ENCODE data around the gene TANC2. TPM values are rescaled to one million over a fixed set of nuclear protein-coding genes. Genes with fewer than 3 reads are reported as not detected.

TANC2 gene
- total RNA-seq, 1 experiment from 2014 or later: 53.2 TPM

GRCh38 chr17:62916684-62917571, 49.1 kb upstream of the TANC2 start:
- no peak overlapping the region for H2AFZ ChIP-seq (ENCODE audit: low read depth, low read length, poor library complexity, severe bottlenecking)
- CTCF ChIA-PET: no interaction called here

GRCh38 chr17:62919388-62919787, 46.6 kb upstream of the TANC2 start:
- TF ChIP-seq RAD21 (IDR thresholded peaks at IDR 0.05; ENCODE audit: low read depth): no peak
- no peak for TF ChIP-seq ZNF274 (IDR thresholded peaks at IDR 0.05; ENCODE audit: low read depth, low read length)
- TF ChIP-seq EZH2 (IDR thresholded peaks at IDR 0.05): no peak
- no peak for TF ChIP-seq EZH2phosphoT487 (IDR thresholded peaks at IDR 0.05; ENCODE audit: borderline replicate concordance)
- TF ChIP-seq POLR2A (IDR thresholded peaks at IDR 0.05; ENCODE audit: borderline replicate concordance, extremely low read depth, insufficient read depth, insufficient read length): no peak
- no peak for TF ChIP-seq CBX3 (IDR thresholded peaks at IDR 0.05; ENCODE audit: low read depth)
- no peak for TF ChIP-seq ELF1 (IDR thresholded peaks at IDR 0.05; ENCODE audit: borderline replicate concordance, low read depth)
- intact Hi-C loops (cut with micrococcal nuclease): no loop called here
- DNase-seq (ENCODE audit: low read depth, low spot score) (no peak), ATAC-seq (no peak)
- BruUV-seq (replicated peaks): no TSS peak
- Histone ChIP-seq H3K9ac (ENCODE audit: low read length) (no peak overlapping the region), H3K4me2 (ENCODE audit: low read length) (no peak overlapping the region), H3K9me2 (ENCODE audit: insufficient read depth) (no peaks in the 10 kb centered on the region), H3K9me3 (ENCODE audit: control insufficient read depth in 1 of 2, insufficient read depth in 1 of 2, low read depth in 1 of 2, low read length in 2 of 2) (no peaks in the 10 kb centered on the region), H2AFZ (ENCODE audit: low read depth, low read length, poor library complexity, severe bottlenecking) (no peak overlapping the region), H3K79me2 (ENCODE audit: insufficient read depth, low read length) (no peaks in the 10 kb centered on the region), H4K20me1 (ENCODE audit: insufficient read depth) (no peaks in the 10 kb centered on the region), H3K27ac (ENCODE audit: low read depth, low read length) (no peak overlapping the region), H3K27me3 (ENCODE audit: insufficient read depth, low read length) (no peaks in the 10 kb centered on the region), H3K36me3 (ENCODE audit: control insufficient read depth in 1 of 2, insufficient read depth in 2 of 2, low read length in 2 of 2) (no peaks in the 10 kb centered on the region), H3K4me1 (ENCODE audit: control insufficient read depth in 1 of 2, insufficient read depth in 2 of 2, low read length in 2 of 2) (no peaks in the 10 kb centered on the region), H3K4me3 (replicated peaks in 1 of 2; ENCODE audit: low read depth in 1 of 2, low read length in 2 of 2) (no peak overlapping the region)
- POLR2A ChIA-PET: no interaction called here
- RAD21 ChIA-PET (ENCODE audit: low non-redundant PET in 1 of 2, low total read pairs in 2 of 2, uncharacterized antibody in 2 of 2, unreplicated experiment in 2 of 2): no interaction called here
- CTCF ChIA-PET: interaction anchor here (1.1 kb wide), 1 partner anchor 367 kb away, joined by 4 read pairs; no protein-coding TSS in a partner anchor

More at GRCh38 chr17:62916684-62917571, 49.1 kb upstream of the TANC2 start:
- intact Hi-C loops (cut with micrococcal nuclease): no loop called here
- Histone ChIP-seq H3K9me2 (ENCODE audit: insufficient read depth) (no peaks in the 10 kb centered on the region), H3K36me3 (ENCODE audit: control insufficient read depth in 1 of 2, insufficient read depth in 2 of 2, low read length in 2 of 2) (no peaks in the 10 kb centered on the region), H3K4me1 (ENCODE audit: control insufficient read depth in 1 of 2, insufficient read depth in 2 of 2, low read length in 2 of 2) (no peaks in the 10 kb centered on the region), H3K9me3 (ENCODE audit: control insufficient read depth in 1 of 2, insufficient read depth in 1 of 2, low read depth in 1 of 2, low read length in 2 of 2) (no peaks in the 10 kb centered on the region), H3K9ac (ENCODE audit: low read length) (no peak overlapping the region), H4K20me1 (ENCODE audit: insufficient read depth) (no peaks in the 10 kb centered on the region), H3K27ac (ENCODE audit: low read depth, low read length) (no peak overlapping the region), H3K27me3 (ENCODE audit: insufficient read depth, low read length) (no peaks in the 10 kb centered on the region), H3K4me3 (replicated peaks in 1 of 2; ENCODE audit: low read depth in 1 of 2, low read length in 2 of 2) (no peak overlapping the region), H3K4me2 (ENCODE audit: low read length) (no peak overlapping the region), H3K79me2 (ENCODE audit: insufficient read depth, low read length) (no peaks in the 10 kb centered on the region)
- no TSS peak for BruUV-seq (replicated peaks)
- TF ChIP-seq ZBTB33 (IDR thresholded peaks at IDR 0.05; ENCODE audit: extremely low read depth, insufficient replicate concordance, low read length) (no peak), CEBPB (IDR thresholded peaks at IDR 0.05; ENCODE audit: low read depth) (peak; percentile 39; the same call in 1 of the 2 replicates)
- ChIA-PET RAD21 (ENCODE audit: low non-redundant PET in 1 of 2, low total read pairs in 2 of 2, uncharacterized antibody in 2 of 2, unreplicated experiment in 2 of 2) (no interaction called here), POLR2A (no interaction called here)
- ATAC-seq (no peak), DNase-seq (ENCODE audit: low read depth, low spot score) (no peak)

All from HCT116 (cell line).